ENCODE data around the gene MAGEC3. TPM values are rescaled to one million over a fixed set of nuclear protein-coding genes. Genes with fewer than 3 reads are reported as not detected.
"Not testable (repeated sequence)": the region's sequence is repeated elsewhere in the genome, so short reads cannot be mapped to it uniquely, and the experiment has no call there.

MAGEC3 gene, protein sequence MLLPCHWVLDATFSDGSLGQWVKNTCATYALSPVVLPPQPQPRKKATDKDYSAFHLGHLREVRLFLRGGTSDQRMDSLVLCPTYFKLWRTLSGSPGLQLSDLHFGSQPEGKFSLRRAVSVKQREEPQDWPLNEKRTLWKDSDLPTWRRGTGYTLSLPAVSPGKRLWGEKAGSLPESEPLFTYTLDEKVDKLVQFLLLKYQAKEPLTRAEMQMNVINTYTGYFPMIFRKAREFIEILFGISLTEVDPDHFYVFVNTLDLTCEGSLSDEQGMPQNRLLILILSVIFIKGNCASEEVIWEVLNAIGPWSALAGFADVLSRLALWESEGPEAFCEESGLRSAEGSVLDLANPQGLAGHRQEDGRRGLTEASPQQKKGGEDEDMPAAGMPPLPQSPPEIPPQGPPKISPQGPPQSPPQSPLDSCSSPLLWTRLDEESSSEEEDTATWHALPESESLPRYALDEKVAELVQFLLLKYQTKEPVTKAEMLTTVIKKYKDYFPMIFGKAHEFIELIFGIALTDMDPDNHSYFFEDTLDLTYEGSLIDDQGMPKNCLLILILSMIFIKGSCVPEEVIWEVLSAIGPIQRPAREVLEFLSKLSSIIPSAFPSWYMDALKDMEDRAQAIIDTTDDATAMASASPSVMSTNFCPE
- polyA plus RNA-seq (2012; ENCODE audit: insufficient read depth, insufficient read length) = not detected

DNA sequence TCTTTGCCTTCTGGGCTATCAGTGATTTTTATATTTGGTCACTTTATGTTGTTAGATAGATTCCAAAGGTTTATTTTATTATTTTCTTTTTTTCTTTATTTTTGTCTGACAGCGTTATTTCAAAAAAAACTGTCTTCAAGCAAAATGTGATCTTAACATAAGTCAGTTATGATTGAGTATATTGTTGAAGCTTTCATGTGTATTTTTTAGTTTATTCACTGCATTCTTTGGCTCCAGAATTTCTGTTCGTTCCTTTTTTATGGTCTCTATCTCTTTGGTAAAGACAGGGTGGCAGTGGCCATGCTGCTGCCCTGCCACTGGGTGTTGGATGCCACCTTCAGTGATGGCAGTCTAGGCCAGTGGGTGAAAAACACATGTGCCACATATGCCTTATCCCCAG lies at the start of gene MAGEC3:
Gene MAGEC3, plus strand, starts transcription at position 301 of the 400 bp plus-strand sequence. Its CDS starts 0 bp downstream, at position 301.
- no peak for DNase-seq (ENCODE audit: low read depth, low spot score)
- no peak within 1 kb of the TSS for H3K4me3 ChIP-seq (ENCODE audit: low read length)

- no peak overlapping the region for H3K4me3 ChIP-seq (ENCODE audit: low read length)
- no peak for DNase-seq (ENCODE audit: low read depth, low spot score)
Observed at GRCh38 chrX:141791856-141792255, 46.3 kb upstream of the MAGEC3 start.

DNA sequence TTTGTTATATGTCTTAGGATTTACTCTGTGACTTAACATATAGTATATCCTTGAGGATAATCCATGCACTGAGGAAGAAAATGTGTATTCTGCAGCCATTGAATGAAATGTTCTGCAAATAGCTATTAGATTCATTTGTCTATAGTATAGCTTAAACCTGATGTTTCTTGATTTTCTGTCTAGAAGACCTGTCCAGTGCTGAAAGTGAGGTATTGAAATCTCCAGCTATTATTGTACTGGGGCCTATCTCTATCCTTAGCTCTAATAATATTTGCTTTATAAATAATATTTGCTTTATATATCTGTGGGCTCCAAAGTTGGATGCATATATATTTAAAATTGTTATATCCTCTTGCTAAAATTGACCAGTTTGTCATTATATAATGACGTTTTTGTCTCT lies 26.7 kb upstream of the MAGEC3 start:
- no peak for DNase-seq (ENCODE audit: low read depth, low spot score)
- no peak overlapping the region for H3K4me3 ChIP-seq (ENCODE audit: low read length)

- DNase-seq (ENCODE audit: low read depth, low spot score) = no peak
- no peak overlapping the region for H3K4me3 ChIP-seq (ENCODE audit: low read length)
Observed at GRCh38 chrX:141814213-141814857, 23.8 kb upstream of the MAGEC3 start.

DNA sequence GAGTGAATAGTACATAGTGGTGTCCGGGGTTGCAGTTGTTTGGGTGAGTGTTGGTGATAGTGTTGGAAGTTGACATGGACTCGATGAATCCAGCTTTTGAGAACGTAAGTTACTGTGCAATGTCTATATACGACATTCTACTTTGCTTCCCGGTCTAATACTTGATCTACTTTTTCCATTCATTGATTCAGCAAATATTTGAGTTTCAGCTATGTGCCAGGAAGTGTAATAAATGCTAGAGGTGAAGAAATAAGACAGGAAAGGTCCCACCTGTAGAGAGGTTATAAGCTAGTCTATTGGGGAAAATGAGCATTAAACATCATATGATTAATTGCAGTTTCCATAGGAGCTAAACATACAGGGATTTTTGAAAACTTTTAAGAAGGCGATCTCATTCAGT lies 22.2 kb upstream of the MAGEC3 start:
- H3K4me3 ChIP-seq (ENCODE audit: low read length) = no peak overlapping the region
- DNase-seq (ENCODE audit: low read depth, low spot score) = no peak

- no peak overlapping the region for H3K4me3 ChIP-seq (ENCODE audit: low read length)
Observed at GRCh38 chrX:141832247-141832646, 5.9 kb upstream of the MAGEC3 start.

DNA sequence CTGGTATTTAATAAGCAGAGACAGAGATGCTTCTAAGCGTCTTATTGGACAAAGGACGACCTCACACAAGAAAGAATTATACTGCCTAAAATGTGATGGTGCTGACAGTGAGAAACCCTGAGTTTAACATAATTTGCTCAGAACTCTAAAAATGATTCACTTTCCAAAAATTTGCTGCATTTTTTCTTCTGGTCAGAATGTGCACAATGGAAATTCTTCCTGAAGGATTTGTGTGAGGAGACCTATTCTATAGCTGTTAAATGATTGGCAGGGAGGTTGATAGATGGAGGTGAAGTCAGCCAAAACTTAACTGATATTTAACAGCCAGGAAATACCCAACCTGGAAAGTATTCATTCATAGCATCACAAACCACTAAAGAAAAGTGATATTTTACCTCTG lies 1.7 kb downstream of the MAGEC3 start:
- H3K4me3 ChIP-seq (ENCODE audit: low read length) = no peak overlapping the region
- no peak for DNase-seq (ENCODE audit: low read depth, low spot score)

More at GRCh38 chrX:141832247-141832646, 5.9 kb upstream of the MAGEC3 start:
- no peak for DNase-seq (ENCODE audit: low read depth, low spot score)

DNA sequence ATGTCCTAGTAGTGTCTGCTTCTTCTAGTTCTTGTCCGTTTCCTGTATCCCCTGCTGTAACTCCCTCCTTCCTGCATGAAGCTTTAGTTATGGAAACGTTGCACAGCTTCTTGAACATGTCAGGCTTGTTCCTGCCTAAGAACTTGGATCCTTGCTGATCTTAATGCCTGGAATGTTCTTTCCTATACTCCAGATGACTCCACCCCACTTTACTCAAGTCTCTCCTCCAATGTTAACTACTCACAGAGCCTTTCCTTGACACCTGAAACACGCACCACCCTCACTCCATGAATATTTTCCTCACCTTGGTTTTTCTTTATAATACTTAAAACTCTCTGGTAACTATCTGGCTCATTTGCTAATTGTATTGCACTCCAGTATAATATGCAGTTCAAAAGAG lies 19.4 kb downstream of the MAGEC3 start:
- DNase-seq (ENCODE audit: low read depth, low spot score) = no peak

GRCh38 chrX:141879616-141880015 lies 41.5 kb downstream of the MAGEC3 start:
- H3K4me3 ChIP-seq (ENCODE audit: low read length) = no peak overlapping the region
- no peak for DNase-seq (ENCODE audit: low read depth, low spot score)

More for the DNA sequence above, 19.4 kb downstream of the MAGEC3 start:
- no peak overlapping the region for H3K4me3 ChIP-seq (ENCODE audit: low read length)

DNA sequence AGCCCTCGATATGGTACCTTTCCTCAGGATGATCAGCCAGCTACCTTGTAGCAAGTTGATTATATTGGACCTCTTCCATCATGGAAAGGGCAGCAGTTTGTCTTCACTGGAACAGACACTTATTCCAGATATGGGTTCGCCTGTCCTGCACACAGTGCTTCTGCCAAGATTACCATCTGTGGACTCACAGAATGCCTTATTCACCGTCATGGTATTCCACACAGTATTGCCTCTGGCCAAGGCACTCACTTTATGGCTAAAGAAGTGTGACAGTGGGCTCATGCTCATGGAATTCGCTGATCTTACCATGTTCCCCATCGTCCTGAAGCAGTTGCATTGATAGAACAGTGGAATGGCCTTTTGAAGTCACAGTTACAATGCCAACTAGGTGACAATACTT lies 50.7 kb downstream of the MAGEC3 start:
- H3K4me3 ChIP-seq (ENCODE audit: low read length); DNase-seq (ENCODE audit: low read depth, low spot score): not testable (repeated sequence)

DNA sequence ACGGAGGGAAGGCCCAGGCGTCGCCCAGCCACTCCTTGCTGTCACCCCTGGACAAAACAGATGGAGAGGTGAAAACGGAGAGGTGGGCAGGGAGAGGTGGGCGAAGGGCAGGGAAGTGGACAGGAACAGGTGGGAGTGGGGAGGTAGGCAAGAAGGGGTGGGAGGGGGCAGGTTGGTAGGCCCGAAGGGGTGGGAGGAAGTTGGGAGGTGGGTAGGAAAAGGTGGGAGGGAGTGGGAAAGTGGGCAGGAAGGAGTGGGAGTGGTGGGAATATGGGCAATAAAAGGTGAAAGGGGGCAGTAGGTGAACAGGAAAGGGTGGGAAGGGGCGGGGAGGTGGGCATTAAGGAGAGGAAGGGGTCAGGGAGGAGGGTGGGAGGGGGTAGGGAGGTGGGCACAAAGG lies 56.6 kb downstream of the MAGEC3 start:
- no peak for DNase-seq (ENCODE audit: low read depth, low spot score)
- no peak overlapping the region for H3K4me3 ChIP-seq (ENCODE audit: low read length)

GRCh38 chrX:141897690-141898089 lies 59.6 kb downstream of the MAGEC3 start:
- no peak for DNase-seq (ENCODE audit: low read depth, low spot score)

DNA sequence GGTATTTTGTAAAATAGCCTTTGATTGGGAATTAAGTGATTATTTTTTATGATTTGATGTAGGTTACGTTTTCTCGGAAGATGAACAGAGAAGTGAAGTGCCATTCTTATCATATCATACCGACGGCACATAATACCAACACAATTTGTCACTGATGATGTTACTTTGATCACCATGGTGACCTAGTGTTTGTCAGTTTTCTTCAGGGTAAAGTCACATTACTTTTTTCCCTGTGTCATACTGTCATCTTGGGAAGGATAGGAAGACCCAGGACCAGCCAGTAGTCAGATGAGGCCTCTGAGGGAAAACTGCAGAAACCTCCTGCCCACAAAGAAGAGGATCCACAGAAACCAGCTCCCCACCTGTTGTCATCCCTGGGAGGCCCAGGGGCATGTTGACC lies 64.2 kb downstream of the MAGEC3 start:
- no peak overlapping the region for H3K4me3 ChIP-seq (ENCODE audit: low read length)
- no peak for DNase-seq (ENCODE audit: low read depth, low spot score)

More at GRCh38 chrX:141897690-141898089, 59.6 kb downstream of the MAGEC3 start:
- no peak overlapping the region for H3K4me3 ChIP-seq (ENCODE audit: low read length)

- H3K4me3 ChIP-seq (ENCODE audit: low read length) = no peak within 1 kb of the TSS
- no peak for DNase-seq (ENCODE audit: low read depth, low spot score)
Observed at GRCh38 chrX:141903400-141904155, 65.5 kb downstream of the MAGEC3 start, which contains the start of gene MAGEC1. TSS of gene MAGEC1 (plus strand) at chrX:141903894. CDS start at chrX:141905073, 1,179 bp downstream.

- no peak overlapping the region for H3K4me3 ChIP-seq (ENCODE audit: low read length)
- DNase-seq (ENCODE audit: low read depth, low spot score) = no peak
Observed at GRCh38 chrX:141904262-141904661, 66.1 kb downstream of the MAGEC3 start.

- DNase-seq (ENCODE audit: low read depth, low spot score) = no peak
- H3K4me3 ChIP-seq (ENCODE audit: low read length) = no peak overlapping the region
Observed at GRCh38 chrX:141917801-141918200, 79.7 kb downstream of the MAGEC3 start.

DNA sequence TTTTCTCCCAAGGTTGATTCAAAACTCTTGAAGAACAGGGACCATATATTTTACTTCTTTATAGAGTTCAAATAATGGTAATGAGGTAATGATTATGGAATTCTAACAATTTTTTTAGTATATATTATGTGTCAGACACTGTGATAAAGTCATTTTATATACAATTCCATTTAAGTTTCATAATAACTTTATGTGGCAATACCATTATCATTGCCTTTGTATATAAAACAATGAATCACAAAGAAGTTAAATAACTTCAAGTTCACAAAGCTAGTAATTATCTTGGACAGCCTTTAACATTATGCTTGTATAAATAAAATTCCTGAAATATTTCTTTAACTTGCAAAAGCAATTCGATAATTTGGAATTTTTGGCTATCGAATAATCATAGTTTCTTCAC lies 86.2 kb downstream of the MAGEC3 start:
- DNase-seq (ENCODE audit: low read depth, low spot score) = no peak
- H3K4me3 ChIP-seq (ENCODE audit: low read length) = no peak overlapping the region

DNA sequence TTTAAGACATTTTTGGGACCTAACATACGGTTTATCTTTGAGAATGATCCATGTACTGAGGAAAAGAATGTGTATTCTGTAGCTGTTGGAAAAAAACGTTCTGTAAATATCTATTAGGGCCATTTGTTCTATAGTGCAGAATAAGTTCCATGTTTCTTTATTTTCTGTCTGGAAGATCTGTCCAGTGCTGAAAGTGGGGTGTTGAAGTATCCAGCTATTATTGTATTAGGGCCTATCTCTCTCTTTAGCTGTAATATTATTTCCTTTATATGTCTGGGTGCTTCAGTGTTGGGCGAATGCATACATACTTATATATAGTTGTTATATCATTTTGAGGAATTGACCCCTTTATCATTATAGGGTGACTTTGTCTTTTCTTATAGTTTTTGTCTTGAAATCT lies 90.3 kb downstream of the MAGEC3 start:
- H3K4me3 ChIP-seq (ENCODE audit: low read length) = no peak overlapping the region
- DNase-seq (ENCODE audit: low read depth, low spot score) = no peak

DNA sequence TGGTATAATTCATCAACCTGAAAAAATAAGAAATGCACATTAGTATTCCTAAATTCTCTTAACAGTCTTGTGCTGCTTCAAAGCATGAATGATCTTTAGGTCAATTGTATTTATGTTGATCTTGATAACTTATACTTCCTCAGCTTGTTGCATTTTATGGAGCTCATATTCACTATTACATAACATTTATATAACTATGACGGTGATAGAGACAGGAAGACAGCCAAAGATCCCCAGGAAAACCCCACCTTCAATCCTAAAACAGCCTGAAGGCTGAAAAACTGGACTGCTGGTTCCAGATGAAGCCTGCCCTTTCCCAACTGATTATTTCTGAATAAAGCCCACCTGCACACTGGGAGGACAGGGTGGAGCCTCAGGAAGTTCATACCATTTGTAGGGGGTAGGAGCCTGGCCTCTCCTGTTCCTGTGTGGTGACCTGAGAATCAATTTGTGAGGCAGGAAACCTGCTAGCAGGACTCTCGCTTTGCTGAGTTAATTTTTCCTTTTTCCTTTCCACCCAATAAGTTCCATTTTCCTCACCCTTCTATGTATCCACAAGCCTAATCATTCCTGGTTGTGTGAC lies 96.0 kb downstream of the MAGEC3 start:
- DNase-seq (ENCODE audit: low read depth, low spot score) = no peak
- H3K4me3 ChIP-seq (ENCODE audit: low read length) = no peak overlapping the region
